ENCODE data around the gene CHID1. TPM values are rescaled to one million over a fixed set of nuclear protein-coding genes. Genes with fewer than 3 reads are reported as not detected.

The CHID1 gene
- total and polyA plus RNA-seq, 2 donors = 17.8 to 35.7 TPM

GRCh38 chr11:953512-953911, 42.9 kb upstream of the CHID1 start:
- peaks cover 0 to 7% of the 10 kb centered on the region in 2 donors for H3K9me3 ChIP-seq (ENCODE audit: control insufficient read depth in 2 of 2, insufficient read depth in 1 of 2, low read length in 1 of 2)
- H3K4me1 ChIP-seq (ENCODE audit: control insufficient read depth in 2 of 2, insufficient read depth in 2 of 2, low read length in 2 of 2) = peaks cover 0 to 5% of the 10 kb centered on the region in 2 donors
- H3K27ac ChIP-seq (ENCODE audit: low read depth in 1 of 2, low read length in 1 of 2) = no peak overlapping the region
- H3K36me3 ChIP-seq (ENCODE audit: control insufficient read depth in 2 of 2, insufficient read depth in 2 of 2, low read length in 1 of 2) = peaks cover 3 to 11% of the 10 kb centered on the region in 2 donors
- no peak overlapping the region for H3K4me3 ChIP-seq (ENCODE audit: low read length in 2 of 2)
- 92% methylated on average over 13 of the region's 13 CpGs for WGBS
- DNase-seq (ENCODE audit: low read depth in 6 of 9, low spot score in 9 of 9) = no peak
- H3K27me3 ChIP-seq (ENCODE audit: control insufficient read depth in 2 of 2, insufficient read depth in 1 of 2, low read length in 1 of 2) = no peaks in the 10 kb centered on the region

DNA sequence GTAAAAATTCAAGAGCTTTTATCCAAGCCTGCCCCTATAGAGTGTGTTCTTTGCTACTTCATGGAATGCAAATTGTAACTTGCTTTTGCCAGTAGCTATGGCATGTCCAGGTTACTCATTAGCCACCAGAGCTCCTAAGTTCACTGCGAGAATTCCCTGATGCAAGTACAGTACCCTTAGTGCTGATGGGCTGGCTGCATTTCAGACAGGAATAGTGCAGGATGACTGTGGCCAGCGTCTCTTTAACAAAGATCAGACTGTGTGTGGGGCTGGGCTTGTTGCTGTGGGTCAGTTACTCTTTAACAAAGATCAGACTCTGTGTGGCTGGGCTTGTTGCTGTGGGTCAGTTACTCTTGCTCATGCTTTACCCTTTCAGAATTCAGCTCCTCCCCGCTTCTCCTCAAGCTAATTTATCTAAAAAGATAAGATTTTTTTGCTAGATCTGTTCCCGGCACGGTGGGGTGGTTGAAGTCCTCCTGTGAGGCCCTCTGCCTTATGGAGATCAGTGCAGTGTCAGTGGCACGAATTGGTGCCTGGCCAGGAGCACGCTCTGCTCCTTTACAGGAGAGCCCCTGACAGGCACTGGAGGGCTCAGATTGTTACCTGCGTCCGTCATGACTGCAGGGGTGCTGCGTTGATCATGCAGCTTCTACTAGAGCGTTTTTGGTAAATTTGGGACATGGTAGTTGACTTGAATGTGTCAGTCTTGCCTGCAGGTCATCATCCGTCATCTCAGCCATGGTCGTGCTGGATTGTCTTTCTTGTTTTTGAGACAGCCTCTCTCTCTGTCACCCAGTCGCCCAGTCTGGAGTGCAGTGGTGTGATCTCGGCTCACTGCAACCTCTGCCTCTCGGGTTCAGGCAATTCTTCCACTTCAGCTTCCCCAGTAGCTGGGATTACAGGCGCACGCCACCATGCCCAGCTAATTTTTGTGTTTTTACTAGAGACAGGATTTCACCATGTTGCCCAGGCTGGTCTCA, 42.1 kb upstream of the CHID1 start:
- 93% methylated on average over 18 of the region's 18 CpGs for WGBS
- no peak for DNase-seq (ENCODE audit: low read depth in 6 of 9, low spot score in 9 of 9)
- H3K27ac ChIP-seq (ENCODE audit: low read depth in 1 of 2, low read length in 1 of 2) = no peak overlapping the region
- H3K27me3 ChIP-seq (ENCODE audit: control insufficient read depth in 2 of 2, insufficient read depth in 1 of 2, low read length in 1 of 2) = no peaks in the 10 kb centered on the region
- peaks cover 0 to 5% of the 10 kb centered on the region in 2 donors for H3K4me1 ChIP-seq (ENCODE audit: control insufficient read depth in 2 of 2, insufficient read depth in 2 of 2, low read length in 2 of 2)
- H3K4me3 ChIP-seq (ENCODE audit: low read length in 2 of 2) = no peak overlapping the region
- H3K36me3 ChIP-seq (ENCODE audit: control insufficient read depth in 2 of 2, insufficient read depth in 2 of 2, low read length in 1 of 2) = peaks cover 1 to 10% of the 10 kb centered on the region in 2 donors
- H3K9me3 ChIP-seq (ENCODE audit: control insufficient read depth in 2 of 2, insufficient read depth in 1 of 2, low read length in 1 of 2) = peaks cover 0 to 7% of the 10 kb centered on the region in 2 donors

GRCh38 chr11:951507-951906, 40.9 kb upstream of the CHID1 start:
- Histone ChIP-seq H3K4me3 (ENCODE audit: low read length in 2 of 2) (no peak overlapping the region), H3K27ac (ENCODE audit: low read depth in 1 of 2, low read length in 1 of 2) (no peak overlapping the region), H3K27me3 (ENCODE audit: control insufficient read depth in 2 of 2, insufficient read depth in 1 of 2, low read length in 1 of 2) (no peaks in the 10 kb centered on the region), H3K9me3 (ENCODE audit: control insufficient read depth in 2 of 2, insufficient read depth in 1 of 2, low read length in 1 of 2) (peaks cover 0 to 7% of the 10 kb centered on the region in 2 donors), H3K36me3 (ENCODE audit: control insufficient read depth in 2 of 2, insufficient read depth in 2 of 2, low read length in 1 of 2) (peaks cover 0 to 10% of the 10 kb centered on the region in 2 donors), H3K4me1 (ENCODE audit: control insufficient read depth in 2 of 2, insufficient read depth in 2 of 2, low read length in 2 of 2) (peaks cover 0 to 5% of the 10 kb centered on the region in 2 donors)
- no peak for DNase-seq (ENCODE audit: low read depth in 6 of 9, low spot score in 9 of 9)
- WGBS = 99% methylated on average over 9 of the region's 9 CpGs

DNA sequence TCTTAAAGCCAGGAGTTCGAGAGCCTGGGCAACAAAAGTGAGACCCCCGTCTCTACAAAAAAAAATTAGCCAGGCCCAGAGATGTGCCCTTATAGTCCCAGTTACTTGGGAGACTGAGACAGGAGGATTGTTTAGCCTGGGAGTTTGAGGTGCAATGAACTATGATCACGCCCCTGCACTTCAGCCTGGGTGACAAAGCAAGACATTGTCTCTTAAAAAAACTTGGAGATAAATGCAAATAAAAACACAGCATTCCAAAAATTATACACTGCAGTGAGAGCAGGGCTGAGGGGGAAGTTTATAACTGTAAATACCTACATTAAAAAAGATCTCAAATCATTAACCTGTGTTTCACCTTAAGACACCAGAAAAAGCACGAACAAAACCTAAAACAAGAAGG, 37.1 kb upstream of the CHID1 start:
- H3K27me3 ChIP-seq (ENCODE audit: control insufficient read depth in 2 of 2, insufficient read depth in 1 of 2, low read length in 1 of 2) = no peaks in the 10 kb centered on the region
- H3K36me3 ChIP-seq (ENCODE audit: control insufficient read depth in 2 of 2, insufficient read depth in 2 of 2, low read length in 1 of 2) = peaks cover 18 to 25% of the 10 kb centered on the region in 2 donors
- H3K4me1 ChIP-seq (ENCODE audit: control insufficient read depth in 2 of 2, insufficient read depth in 2 of 2, low read length in 2 of 2) = no peaks in the 10 kb centered on the region

GRCh38 chr11:945986-946385, 35.4 kb upstream of the CHID1 start:
- peaks cover 18 to 27% of the 10 kb centered on the region in 2 donors for H3K36me3 ChIP-seq (ENCODE audit: control insufficient read depth in 2 of 2, insufficient read depth in 2 of 2, low read length in 1 of 2)
- H3K4me3 ChIP-seq (ENCODE audit: low read length in 2 of 2) = no peak overlapping the region
- WGBS = 86% methylated on average over 9 of the region's 9 CpGs
- DNase-seq (ENCODE audit: low read depth in 6 of 9, low spot score in 9 of 9) = no peak
- H3K27ac ChIP-seq (ENCODE audit: low read depth in 1 of 2, low read length in 1 of 2) = no peak overlapping the region
- H3K9me3 ChIP-seq (ENCODE audit: control insufficient read depth in 2 of 2, insufficient read depth in 1 of 2, low read length in 1 of 2) = peaks cover 0 to 7% of the 10 kb centered on the region in 2 donors
- peaks cover 0 to 2% of the 10 kb centered on the region in 2 donors for H3K4me1 ChIP-seq (ENCODE audit: control insufficient read depth in 2 of 2, insufficient read depth in 2 of 2, low read length in 2 of 2)
- H3K27me3 ChIP-seq (ENCODE audit: control insufficient read depth in 2 of 2, insufficient read depth in 1 of 2, low read length in 1 of 2) = no peaks in the 10 kb centered on the region

More for the DNA sequence above, 37.1 kb upstream of the CHID1 start:
- DNase-seq (ENCODE audit: low read depth in 6 of 9, low spot score in 9 of 9) = no peak
- Histone ChIP-seq H3K9me3 (ENCODE audit: control insufficient read depth in 2 of 2, insufficient read depth in 1 of 2, low read length in 1 of 2) (peaks cover 0 to 7% of the 10 kb centered on the region in 2 donors), H3K4me3 (ENCODE audit: low read length in 2 of 2) (no peak overlapping the region), H3K27ac (ENCODE audit: low read depth in 1 of 2, low read length in 1 of 2) (no peak overlapping the region)
- 99% methylated on average over 4 of the region's 4 CpGs for WGBS

DNA sequence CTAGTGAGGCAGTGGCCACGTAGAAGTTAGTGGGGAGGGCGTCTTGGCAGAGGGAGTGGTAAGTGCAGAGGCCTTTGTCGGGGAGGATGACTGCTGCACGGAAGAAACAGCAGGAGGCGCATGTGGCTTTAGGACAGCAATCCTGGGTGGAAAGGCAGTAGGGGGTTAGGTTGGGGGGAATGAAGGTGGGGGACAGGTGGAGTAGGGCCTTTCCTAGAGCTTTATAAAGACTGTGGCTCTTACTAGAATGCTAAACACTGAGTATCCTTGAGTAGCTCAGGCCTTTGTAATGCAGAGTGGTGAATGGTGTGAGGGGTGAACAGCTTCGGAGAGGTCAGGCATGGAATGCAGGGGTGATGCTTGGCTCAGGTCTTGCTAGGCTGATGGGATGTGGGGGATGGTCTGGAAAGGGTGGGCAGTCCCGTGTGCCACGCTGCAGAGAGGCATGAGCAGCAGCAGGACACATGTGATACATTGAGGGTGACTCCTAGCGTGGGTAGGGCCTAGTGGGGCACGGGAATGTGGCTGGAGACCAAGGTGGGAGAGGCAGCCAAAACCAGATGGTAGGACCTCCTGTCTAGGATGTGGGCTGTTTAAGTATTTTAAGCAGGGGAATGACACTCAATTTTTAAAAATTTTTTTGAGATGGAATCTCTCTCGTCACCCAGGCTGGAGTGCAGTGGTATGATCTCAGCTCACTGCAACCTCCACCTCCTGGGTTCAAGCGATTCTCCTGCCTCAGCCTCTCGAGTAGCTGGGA, 34.3 kb upstream of the CHID1 start:
- H3K9me3 ChIP-seq (ENCODE audit: control insufficient read depth in 2 of 2, insufficient read depth in 1 of 2, low read length in 1 of 2) = peaks cover 0 to 7% of the 10 kb centered on the region in 2 donors
- 92% methylated on average over 13 of the region's 13 CpGs for WGBS
- peaks cover 7 to 13% of the 10 kb centered on the region in 2 donors for H3K4me1 ChIP-seq (ENCODE audit: control insufficient read depth in 2 of 2, insufficient read depth in 2 of 2, low read length in 2 of 2)
- no peak overlapping the region for H3K27ac ChIP-seq (ENCODE audit: low read depth in 1 of 2, low read length in 1 of 2)
- no peaks in the 10 kb centered on the region for H3K27me3 ChIP-seq (ENCODE audit: control insufficient read depth in 2 of 2, insufficient read depth in 1 of 2, low read length in 1 of 2)
- no peak overlapping the region for H3K4me3 ChIP-seq (ENCODE audit: low read length in 2 of 2)
- H3K36me3 ChIP-seq (ENCODE audit: control insufficient read depth in 2 of 2, insufficient read depth in 2 of 2, low read length in 1 of 2) = peaks cover 18 to 27% of the 10 kb centered on the region in 2 donors
- DNase-seq (ENCODE audit: low read depth in 6 of 9, low spot score in 9 of 9) = no peak

DNA sequence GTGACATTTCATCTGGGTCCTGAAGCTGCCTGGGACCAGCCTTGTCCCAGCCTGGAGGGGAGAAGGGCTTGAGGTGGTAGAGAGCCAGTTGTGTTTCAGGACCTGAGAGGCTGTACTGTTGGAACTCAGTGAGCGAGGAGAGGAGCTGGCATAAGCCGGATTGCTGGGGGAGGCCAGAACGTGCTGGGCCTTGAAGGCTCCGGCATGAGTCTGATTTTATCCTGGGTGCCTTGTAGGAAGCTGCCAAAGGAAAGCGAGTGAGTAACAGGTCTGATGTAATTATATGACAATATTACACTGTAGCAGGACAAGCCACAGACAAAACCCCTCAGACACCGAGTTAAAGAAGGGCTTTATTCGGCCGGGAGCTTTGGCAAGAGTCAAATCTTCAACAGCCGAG, 32.2 kb upstream of the CHID1 start:
- Histone ChIP-seq H3K36me3 (ENCODE audit: control insufficient read depth in 2 of 2, insufficient read depth in 2 of 2, low read length in 1 of 2) (peaks cover 18 to 26% of the 10 kb centered on the region in 2 donors), H3K27ac (ENCODE audit: low read depth in 1 of 2, low read length in 1 of 2) (no peak overlapping the region), H3K4me1 (ENCODE audit: control insufficient read depth in 2 of 2, insufficient read depth in 2 of 2, low read length in 2 of 2) (peaks cover 7 to 18% of the 10 kb centered on the region in 2 donors), H3K9me3 (ENCODE audit: control insufficient read depth in 2 of 2, insufficient read depth in 1 of 2, low read length in 1 of 2) (no peaks in the 10 kb centered on the region), H3K27me3 (ENCODE audit: control insufficient read depth in 2 of 2, insufficient read depth in 1 of 2, low read length in 1 of 2) (no peaks in the 10 kb centered on the region), H3K4me3 (ENCODE audit: low read length in 2 of 2) (no peak overlapping the region)
- WGBS = 93% methylated on average over 9 of the region's 9 CpGs
- no peak for DNase-seq (ENCODE audit: low read depth in 6 of 9, low spot score in 9 of 9)

- no peak for DNase-seq (ENCODE audit: low read depth in 6 of 9, low spot score in 9 of 9)
- Histone ChIP-seq H3K36me3 (ENCODE audit: control insufficient read depth in 2 of 2, insufficient read depth in 2 of 2, low read length in 1 of 2) (peaks cover 12 to 15% of the 10 kb centered on the region in 2 donors), H3K27ac (ENCODE audit: low read depth in 1 of 2, low read length in 1 of 2) (peak overlapping the region; percentile 46 to 76), H3K4me3 (ENCODE audit: low read length in 2 of 2) (no peak overlapping the region), H3K27me3 (ENCODE audit: control insufficient read depth in 2 of 2, insufficient read depth in 1 of 2, low read length in 1 of 2) (no peaks in the 10 kb centered on the region), H3K9me3 (ENCODE audit: control insufficient read depth in 2 of 2, insufficient read depth in 1 of 2, low read length in 1 of 2) (no peaks in the 10 kb centered on the region), H3K4me1 (ENCODE audit: control insufficient read depth in 2 of 2, insufficient read depth in 2 of 2, low read length in 2 of 2) (peaks cover 18 to 35% of the 10 kb centered on the region in 2 donors)
- WGBS = 56% methylated on average over 11 of the region's 11 CpGs
Observed at GRCh38 chr11:940496-941135, 30.0 kb upstream of the CHID1 start.
